Measurements from ENCODE around the gene PGAP3.

DNA sequence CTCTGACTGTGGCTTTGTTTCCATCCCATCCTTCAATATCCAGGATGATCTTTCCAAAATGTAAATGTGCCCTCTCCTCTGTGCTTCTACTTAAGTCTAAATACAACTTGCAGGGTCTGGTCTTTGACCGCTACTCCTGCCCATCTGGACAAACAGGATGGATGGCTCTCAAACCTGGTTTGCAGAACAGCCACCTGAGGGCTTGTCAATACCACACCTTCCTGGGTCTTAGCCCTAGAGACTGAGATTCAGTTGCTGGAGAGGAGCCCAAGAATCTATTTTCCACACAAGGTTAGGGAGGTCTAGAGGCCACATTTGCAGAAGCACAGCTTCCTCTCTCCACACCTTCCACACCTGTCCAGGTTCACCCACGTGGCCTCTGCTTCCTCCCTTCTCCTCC is 48.0 kb upstream of the PGAP3 start:
- TF ChIP-seq POLR2A (IDR thresholded peaks at IDR 0.05), result no peak
- TF ChIP-seq, protein P1, sequence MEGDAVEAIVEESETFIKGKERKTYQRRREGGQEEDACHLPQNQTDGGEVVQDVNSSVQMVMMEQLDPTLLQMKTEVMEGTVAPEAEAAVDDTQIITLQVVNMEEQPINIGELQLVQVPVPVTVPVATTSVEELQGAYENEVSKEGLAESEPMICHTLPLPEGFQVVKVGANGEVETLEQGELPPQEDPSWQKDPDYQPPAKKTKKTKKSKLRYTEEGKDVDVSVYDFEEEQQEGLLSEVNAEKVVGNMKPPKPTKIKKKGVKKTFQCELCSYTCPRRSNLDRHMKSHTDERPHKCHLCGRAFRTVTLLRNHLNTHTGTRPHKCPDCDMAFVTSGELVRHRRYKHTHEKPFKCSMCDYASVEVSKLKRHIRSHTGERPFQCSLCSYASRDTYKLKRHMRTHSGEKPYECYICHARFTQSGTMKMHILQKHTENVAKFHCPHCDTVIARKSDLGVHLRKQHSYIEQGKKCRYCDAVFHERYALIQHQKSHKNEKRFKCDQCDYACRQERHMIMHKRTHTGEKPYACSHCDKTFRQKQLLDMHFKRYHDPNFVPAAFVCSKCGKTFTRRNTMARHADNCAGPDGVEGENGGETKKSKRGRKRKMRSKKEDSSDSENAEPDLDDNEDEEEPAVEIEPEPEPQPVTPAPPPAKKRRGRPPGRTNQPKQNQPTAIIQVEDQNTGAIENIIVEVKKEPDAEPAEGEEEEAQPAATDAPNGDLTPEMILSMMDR (IDR thresholded peaks at IDR 0.05), result no peak
- TF ChIP-seq POLR2AphosphoS5 (IDR thresholded peaks at IDR 0.05), result no peak
